ENCODE data around the gene ABCC10.

DNA sequence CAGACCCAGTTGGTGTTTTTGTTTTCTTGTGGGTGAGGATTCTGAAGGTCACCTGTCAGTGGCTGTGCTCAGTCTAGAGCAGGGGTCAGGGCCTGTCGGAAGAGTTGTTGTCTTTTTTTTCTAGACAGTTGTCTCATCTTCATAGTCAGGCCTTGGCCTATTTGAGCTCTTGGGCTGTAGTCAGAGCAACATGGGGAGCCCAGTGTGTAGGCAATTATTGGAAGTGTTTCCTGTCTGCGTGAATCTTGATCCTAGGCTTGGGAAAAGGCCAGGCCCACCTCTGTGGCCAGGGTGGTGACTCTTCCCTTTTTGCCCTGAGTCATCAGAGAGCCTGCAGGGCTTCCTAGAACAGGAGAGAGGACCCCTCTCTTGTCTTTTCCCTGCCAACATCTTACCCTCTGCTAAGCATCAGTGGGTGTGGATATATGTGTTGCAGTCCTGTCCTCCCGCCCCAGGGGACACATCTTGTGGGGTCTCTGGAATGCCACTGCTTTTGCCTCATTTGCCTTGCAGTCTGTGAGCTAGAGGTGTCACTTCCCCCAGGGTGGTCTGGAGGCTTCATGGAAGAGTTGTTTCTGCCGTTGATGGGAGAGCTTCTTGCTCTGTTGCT lies 61.4 kb downstream of the ABCC10 start:
- TF ChIP-seq EP300 (IDR thresholded peaks at IDR 0.05), result no peak
- TF ChIP-seq, protein P1, sequence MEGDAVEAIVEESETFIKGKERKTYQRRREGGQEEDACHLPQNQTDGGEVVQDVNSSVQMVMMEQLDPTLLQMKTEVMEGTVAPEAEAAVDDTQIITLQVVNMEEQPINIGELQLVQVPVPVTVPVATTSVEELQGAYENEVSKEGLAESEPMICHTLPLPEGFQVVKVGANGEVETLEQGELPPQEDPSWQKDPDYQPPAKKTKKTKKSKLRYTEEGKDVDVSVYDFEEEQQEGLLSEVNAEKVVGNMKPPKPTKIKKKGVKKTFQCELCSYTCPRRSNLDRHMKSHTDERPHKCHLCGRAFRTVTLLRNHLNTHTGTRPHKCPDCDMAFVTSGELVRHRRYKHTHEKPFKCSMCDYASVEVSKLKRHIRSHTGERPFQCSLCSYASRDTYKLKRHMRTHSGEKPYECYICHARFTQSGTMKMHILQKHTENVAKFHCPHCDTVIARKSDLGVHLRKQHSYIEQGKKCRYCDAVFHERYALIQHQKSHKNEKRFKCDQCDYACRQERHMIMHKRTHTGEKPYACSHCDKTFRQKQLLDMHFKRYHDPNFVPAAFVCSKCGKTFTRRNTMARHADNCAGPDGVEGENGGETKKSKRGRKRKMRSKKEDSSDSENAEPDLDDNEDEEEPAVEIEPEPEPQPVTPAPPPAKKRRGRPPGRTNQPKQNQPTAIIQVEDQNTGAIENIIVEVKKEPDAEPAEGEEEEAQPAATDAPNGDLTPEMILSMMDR (IDR thresholded peaks at IDR 0.05), result no peak
- TF ChIP-seq POLR2AphosphoS5 (IDR thresholded peaks at IDR 0.05), result no peak

Measured in suprapubic skin (tissue), 4 donors.